HFF-Myc (cell line): ENCODE measurements around the gene IFIH1.

Experiments
- DNase-seq: peaks from one replicate; pipeline ENCODE4 v3.0.0-alpha.2; 2011; ENCODE audit warnings: low read depth; ENCODE audit errors: extremely low read depth
- H3K4me3 ChIP-seq: replicated peaks from 2 replicates; pipeline ENCODE4 v1.5.1; 2011; ENCODE audit warnings: low read depth, mild to moderate bottlenecking, control low read depth, low read length
- TF ChIP-seq, protein P1 (sequence below): IDR thresholded peaks from 2 replicates; pipeline ENCODE4 v1.5.1; 2012; ENCODE audit warnings: mild to moderate bottlenecking, low read depth, low read length, control low read depth; ENCODE audit errors: missing control alignments

The IFIH1 gene

DNA sequence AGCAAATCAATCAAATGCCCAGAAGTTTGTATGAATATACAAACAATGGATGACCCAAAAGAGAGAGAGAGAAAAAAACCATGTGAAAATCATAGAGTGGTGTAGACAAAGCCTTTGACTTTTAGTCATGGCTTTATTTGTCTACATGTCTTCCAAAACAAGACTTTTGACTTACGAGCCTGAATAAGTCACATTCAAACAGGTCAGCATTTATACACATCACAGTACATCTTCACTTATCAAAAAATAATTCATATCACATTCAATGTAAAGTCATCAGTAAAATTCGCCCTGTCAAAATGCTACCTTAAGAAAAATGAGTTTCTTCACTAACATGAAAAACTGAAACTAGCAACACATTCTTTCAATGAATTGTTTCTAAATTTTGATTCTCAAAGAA lies 1.9 kb downstream of the IFIH1 start:
- no peak for DNase-seq
- H3K4me3 ChIP-seq = no peak overlapping the region
- TF ChIP-seq, protein P1, sequence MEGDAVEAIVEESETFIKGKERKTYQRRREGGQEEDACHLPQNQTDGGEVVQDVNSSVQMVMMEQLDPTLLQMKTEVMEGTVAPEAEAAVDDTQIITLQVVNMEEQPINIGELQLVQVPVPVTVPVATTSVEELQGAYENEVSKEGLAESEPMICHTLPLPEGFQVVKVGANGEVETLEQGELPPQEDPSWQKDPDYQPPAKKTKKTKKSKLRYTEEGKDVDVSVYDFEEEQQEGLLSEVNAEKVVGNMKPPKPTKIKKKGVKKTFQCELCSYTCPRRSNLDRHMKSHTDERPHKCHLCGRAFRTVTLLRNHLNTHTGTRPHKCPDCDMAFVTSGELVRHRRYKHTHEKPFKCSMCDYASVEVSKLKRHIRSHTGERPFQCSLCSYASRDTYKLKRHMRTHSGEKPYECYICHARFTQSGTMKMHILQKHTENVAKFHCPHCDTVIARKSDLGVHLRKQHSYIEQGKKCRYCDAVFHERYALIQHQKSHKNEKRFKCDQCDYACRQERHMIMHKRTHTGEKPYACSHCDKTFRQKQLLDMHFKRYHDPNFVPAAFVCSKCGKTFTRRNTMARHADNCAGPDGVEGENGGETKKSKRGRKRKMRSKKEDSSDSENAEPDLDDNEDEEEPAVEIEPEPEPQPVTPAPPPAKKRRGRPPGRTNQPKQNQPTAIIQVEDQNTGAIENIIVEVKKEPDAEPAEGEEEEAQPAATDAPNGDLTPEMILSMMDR = no peak

GRCh38 chr2:162315938-162316337 lies 2.5 kb downstream of the IFIH1 start:
- no peak for DNase-seq
- H3K4me3 ChIP-seq = no peak overlapping the region
- TF ChIP-seq, protein P1 = no peak

DNA sequence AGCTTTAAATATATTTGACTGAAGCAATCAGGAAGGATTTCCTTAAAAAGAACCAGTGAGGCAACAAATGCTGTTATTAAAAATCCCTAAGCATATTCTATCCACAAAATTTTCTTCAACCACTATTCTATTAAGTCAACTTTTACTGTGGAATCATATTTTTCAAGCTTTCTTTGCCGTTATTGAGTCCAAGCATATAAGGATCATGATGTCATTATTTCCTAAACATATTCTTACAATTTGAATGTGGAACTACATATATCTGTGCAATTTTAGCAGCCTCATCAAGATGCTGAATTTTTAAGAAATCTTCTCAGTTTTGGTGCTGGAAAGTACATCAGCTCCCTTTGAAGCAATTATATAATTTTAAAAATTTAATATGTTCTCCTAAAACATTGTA lies 5.6 kb downstream of the IFIH1 start:
- DNase-seq = no peak
- no peak overlapping the region for H3K4me3 ChIP-seq
- TF ChIP-seq, protein P1 = no peak

DNA sequence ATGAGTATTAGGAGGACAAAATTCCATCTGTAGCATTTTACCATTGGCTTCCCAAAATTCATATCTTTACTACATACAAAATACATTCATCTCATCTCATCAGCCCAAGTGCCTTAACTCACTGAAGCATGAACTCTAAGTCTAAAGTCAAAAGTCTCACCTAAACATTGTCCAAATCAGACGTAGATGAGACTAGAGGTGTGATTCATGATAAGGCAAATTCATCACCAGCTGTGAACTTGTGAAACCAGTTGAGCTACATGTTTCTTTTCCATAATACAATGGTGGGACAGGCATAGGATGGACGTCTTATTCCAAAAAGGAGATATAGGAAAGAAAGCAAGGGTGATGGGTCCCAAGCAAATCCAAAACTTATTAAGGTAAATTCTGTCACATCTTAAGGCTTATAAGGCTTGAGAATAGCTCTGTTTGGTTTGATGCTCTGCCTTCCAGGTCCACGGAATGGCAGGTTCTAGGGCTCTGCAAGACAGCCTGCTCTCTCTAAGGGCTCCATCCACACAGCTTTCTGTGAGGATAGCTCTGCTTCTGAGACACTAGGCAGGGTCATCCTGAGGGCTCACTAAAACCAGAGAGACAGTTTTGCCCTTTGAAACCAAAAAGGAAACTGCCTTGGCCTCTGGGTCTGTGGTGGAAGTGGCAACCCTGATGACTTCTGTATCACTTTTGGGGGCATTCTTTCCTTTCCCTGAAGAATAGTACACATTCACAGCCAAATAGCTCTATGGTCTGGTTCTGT lies 9.6 kb downstream of the IFIH1 start:
- TF ChIP-seq, protein P1 = no peak
- no peak overlapping the region for H3K4me3 ChIP-seq
- no peak for DNase-seq

DNA sequence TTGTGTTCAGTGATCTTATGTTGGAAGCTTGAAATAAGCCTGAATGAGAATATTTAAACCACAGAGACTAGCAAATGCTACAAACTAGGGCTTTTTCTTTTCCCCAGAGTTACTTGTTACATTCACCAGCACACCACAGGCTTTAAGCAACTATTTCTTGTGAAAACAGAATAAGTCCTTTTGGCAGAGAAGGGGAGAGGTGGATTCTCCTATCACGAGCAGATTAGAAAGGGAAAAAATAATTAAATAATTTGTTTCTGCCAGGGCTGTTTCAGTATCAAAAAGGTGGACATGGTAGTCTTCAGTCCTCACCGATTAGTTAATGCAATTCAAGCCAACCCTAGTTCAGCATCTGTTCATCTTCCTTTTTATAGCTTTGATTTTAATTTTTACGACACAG lies 12.6 kb downstream of the IFIH1 start:
- no peak overlapping the region for H3K4me3 ChIP-seq
- DNase-seq = no peak
- TF ChIP-seq, protein P1 = no peak

DNA sequence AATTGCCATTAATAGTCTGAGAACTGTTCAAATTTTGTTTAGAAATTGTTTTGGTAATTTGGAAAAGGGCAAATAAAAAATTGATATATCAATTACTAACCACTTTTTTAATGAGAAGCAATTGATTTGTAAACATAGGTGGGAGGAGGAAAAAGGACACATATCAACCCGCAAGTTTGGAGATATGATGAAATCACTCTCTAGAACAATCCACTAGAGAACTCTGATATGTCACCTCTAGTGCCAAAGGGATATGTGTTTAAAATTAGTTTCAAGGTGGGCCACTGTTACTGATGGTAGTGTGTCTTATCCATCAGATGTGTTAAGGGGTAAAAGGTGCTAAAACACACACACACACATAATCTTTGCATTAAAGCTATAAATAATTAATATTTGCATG lies 16.6 kb downstream of the IFIH1 start:
- H3K4me3 ChIP-seq = no peak overlapping the region
- DNase-seq = no peak

More for the DNA sequence above, 16.6 kb downstream of the IFIH1 start:
- TF ChIP-seq, protein P1 = no peak
